Activated T-cell treated with anti-CD3 and anti-CD28 coated beads for 1 hour (primary cell): ENCODE results near the gene PFDN5.
"Not testable (repeated sequence)": the region's sequence is repeated elsewhere in the genome, so short reads cannot be mapped to it uniquely, and the experiment has no call there.

Experiments used
- DNase-seq: peaks from one replicate; pipeline ENCODE4 v3.0.0-alpha.2; 2020; ENCODE audit warnings: low read depth

The PFDN5 gene

DNA sequence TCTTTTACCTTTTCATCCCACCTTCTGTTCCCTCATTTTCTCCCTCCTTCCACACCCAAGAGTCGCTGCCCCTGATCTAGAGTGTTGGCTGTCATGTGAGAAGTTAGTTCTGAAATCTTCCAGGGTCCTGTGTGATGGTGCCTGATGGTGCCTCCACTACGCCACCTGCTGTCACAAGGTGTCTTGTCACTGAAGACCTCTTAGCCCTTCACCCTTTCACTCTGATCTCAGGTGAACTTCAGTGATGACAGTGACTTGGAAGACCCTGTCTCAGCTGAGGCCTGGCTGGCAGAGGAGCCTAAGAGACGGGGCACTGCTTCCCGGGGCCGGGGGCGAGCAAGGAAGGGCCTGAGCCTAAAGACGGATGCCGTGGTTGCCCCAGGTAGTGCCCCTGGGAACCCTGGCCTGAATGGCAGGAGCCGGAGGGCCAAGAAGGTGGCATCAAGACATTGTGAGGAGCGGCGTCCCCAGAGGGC is 7.6 kb upstream of the PFDN5 start:
- peak; percentile 67 for DNase-seq

GRCh38 chr12:53288322-53288721 is 7.0 kb upstream of the PFDN5 start:
- DNase-seq: no peak

GRCh38 chr12:53289891-53290290 is 5.5 kb upstream of the PFDN5 start:
- DNase-seq: no peak

DNA sequence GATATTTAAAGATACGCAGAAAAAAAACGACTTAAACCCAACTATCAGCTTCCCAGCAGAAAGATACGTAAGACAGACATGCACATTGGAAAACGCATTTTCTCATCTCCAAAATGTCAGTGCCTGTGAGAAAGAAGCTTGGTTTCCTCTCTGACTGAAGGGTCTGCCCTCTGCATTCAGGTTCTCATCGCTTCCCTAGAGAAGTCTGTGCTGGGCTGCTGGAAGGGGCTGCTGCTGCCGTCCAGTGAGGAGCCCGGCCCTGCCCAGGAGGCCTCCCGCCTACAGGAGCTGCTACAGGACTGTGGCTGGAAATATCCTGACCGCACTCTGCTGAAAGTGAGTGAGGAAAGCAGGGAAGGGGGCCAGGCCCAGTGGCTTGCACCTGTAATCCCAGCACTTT is 4.7 kb upstream of the PFDN5 start:
- DNase-seq: no peak

GRCh38 chr12:53292426-53292825 is 2.9 kb upstream of the PFDN5 start:
- DNase-seq: no peak

- no peak for DNase-seq
These were observed 513 bp downstream of the PFDN5 start for GRCh38 chr12:53295891-53296219.

DNA sequence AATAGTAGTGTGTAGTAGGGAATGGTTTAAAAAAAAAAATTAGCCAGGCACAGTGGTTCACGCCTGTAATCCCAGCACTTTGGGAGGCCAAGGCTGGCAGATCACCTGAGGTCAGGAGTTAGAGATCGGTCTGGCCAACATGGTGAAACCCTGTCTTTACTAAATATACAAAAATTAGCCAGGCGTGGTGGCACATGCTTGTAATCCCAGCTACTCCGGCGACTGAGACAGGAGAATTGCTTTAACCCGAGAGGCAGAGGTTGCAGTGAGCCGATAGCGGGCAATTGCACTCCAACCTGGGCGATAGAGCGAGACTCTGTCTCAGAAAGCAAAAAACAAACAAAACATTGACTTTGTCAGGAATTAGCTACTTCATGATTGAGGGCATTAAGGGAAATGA is 1.8 kb downstream of the PFDN5 start:
- not testable (repeated sequence) for DNase-seq

DNA sequence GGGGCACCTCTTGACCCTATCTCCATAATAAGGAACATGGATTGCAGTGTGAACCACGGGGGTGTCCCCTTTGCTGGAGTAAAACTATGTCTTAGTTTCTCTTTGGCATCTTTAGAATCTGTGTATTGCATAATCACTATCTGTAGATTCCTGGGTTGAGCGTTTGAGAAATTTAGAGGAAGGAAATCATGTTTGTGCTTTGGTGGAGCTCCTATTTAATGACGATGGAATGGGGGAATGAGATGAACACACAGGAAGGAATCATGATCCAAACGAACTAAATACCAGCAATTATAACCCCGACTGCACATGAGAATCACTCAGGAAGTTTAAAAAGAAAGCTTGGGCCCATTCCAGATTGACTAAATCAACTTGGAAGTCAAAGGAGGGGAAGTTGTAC is 2.8 kb downstream of the PFDN5 start:
- DNase-seq: no peak

- no peak for DNase-seq
These were observed 3.7 kb downstream of the PFDN5 start for GRCh38 chr12:53299101-53299453.

- peak; percentile 72 for DNase-seq
These were observed 4.3 kb downstream of the PFDN5 start, which contains the start of gene MYG1 for GRCh38 chr12:53299454-53300180. Gene MYG1, plus strand, starts transcription at chr12:53299695. Its CDS starts 43 bp downstream, at chr12:53299738.

GRCh38 chr12:53300187-53300586 is 4.8 kb downstream of the PFDN5 start:
- DNase-seq: no peak

DNA sequence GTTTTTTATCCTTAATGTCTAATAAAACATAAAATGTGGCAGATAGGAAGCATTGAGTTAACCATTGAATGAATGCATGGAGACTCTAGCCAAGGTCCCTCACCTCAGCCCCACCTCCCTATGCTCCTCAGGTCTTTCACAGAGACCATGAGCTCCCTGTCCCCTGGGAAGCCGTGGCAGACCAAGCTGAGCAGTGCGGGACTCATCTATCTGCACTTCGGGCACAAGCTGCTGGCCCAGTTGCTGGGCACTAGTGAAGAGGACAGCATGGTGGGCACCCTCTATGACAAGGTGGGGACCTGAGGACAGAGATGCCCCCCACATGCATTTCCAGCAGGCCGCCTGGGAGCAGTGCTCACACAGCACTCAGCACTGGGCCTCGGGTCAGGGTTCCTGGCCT is 7.6 kb downstream of the PFDN5 start:
- DNase-seq: no peak

- DNase-seq: no peak
These were observed 11.5 kb downstream of the PFDN5 start for GRCh38 chr12:53306826-53307225.

- no peak for DNase-seq
These were observed 12.9 kb downstream of the PFDN5 start for GRCh38 chr12:53308276-53308675.

DNA sequence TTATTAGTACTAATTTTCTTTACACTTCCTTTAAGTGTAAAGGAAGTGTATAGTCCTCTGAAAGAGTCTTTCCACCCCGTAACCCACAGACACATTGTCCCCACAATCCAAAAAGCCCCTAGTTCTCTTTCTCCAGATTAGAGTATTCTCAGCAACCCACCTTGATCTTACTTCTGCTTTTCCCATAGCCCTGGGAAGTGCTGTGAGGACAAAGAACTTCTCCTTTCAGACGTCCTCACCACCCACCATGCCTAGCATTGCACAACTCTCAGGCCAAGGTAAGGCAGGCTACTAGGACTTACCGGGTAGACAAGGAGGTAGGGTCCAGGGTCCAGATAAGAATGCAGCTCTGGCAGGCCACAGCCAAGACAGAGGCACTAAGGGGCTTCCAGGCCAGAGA is 18.7 kb downstream of the PFDN5 start:
- DNase-seq: no peak

- no peak for DNase-seq
These were observed 25.2 kb downstream of the PFDN5 start for GRCh38 chr12:53320352-53321195.

- DNase-seq: peak; percentile 47
These were observed 28.9 kb downstream of the PFDN5 start for GRCh38 chr12:53324113-53324778.

GRCh38 chr12:53324779-53325510 is 29.6 kb downstream of the PFDN5 start:
- peak; percentile 73 for DNase-seq

- DNase-seq: no peak
These were observed 30.2 kb downstream of the PFDN5 start for GRCh38 chr12:53325511-53326061.

DNA sequence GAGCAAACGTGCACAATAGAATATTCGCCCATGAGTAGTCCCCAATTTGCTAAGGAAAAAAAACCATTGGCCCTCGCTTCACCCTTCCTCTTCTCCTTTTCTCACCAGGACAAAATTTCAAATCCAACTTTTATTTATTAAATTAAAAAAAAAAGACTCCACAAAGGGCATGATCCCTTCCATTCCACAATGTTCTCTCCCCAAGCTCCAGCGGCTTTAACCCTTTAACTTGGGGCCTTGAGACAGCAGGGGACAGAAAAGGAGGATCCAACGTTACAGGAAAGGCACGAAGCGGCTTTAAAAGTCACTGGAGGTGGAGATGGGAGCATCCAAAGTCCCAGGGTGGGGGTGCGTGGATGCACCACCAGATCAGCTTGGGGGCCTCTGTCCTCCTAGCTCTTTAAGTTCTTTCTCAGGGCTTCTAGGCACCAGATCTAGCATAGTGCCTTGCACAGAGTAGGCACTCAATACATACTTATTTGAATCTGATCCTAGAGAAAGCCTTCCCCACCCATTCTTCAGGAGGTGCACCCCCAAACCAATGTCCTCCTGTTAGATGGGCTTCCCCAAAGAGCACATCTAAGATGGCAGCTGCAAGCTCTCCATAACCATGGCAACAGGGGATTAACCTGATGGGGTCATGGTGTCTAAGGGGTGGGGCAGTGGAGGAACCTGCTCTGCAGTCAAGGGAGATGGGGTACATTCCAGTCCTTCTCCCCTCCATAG is 31.3 kb downstream of the PFDN5 start:
- no peak for DNase-seq

DNA sequence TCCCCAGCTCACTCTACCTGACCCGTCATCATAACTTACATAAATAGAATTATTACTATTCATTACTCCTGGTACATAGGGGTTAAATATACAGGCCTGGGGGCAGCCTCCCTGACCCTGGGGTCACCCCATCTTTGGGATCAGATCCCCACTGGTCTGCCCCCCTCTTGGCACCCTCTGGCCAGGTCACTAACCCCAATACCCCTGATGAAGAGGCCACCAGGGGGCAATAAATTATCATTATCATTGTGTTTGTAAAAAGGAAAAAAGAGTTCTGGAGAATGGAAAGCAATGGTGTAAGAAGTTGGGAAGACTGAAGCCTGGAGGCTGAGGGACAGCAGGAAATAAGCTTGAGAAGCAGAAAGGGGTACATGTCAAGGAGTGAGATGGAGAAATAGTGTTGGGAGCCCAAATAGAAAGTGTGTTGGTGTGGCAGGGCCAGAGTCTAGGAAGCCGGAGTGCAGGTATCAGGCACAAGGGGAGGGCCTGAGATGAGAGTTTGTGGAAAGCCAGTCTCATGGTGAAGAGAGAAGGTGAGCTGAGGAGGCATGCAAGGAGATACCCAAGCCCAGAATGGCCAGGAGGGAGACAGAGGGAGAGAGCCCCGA is 32.2 kb downstream of the PFDN5 start:
- no peak for DNase-seq
